Middle frontal gyrus (tissue), 1 donor: Measurements from ENCODE around the gene SLC36A2.
"Not testable (repeated sequence)": the region's sequence is repeated elsewhere in the genome, so short reads cannot be mapped to it uniquely, and the experiment has no call there.

ENCODE experiments used
- DNase-seq: peaks from one replicate; pipeline ENCODE4 v3.0.0-alpha.2; 2015; ENCODE audit warnings: low spot score; ENCODE audit errors: extremely low spot score

Gene SLC36A2

GRCh38 chr5:151327585-151327984, 19.8 kb downstream of the SLC36A2 start:
- no peak for DNase-seq

DNA sequence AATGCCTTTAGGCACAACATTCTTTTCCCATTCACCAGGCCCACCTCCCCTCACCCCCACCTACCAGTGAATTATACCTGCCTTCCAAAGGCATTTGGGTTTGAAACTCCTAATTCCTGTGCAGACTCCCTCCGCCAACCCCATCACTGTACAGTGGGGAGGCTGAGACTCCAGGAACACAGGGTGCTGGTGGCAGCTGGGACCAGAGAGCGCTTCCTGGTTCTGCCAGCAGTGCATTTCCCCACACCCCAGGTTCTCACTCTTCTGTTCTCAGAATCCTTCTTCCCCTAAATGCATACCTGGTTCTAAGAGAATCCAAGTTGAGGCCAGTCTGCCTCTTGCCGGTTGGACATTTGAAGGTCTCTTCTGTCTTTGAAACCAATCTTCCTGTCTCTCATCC, 21.1 kb downstream of the SLC36A2 start:
- DNase-seq, result no peak

GRCh38 chr5:151320481-151320880, 26.9 kb downstream of the SLC36A2 start:
- no peak for DNase-seq

- DNase-seq, result no peak
Observed at GRCh38 chr5:151318850-151319732, 28.3 kb downstream of the SLC36A2 start.

DNA sequence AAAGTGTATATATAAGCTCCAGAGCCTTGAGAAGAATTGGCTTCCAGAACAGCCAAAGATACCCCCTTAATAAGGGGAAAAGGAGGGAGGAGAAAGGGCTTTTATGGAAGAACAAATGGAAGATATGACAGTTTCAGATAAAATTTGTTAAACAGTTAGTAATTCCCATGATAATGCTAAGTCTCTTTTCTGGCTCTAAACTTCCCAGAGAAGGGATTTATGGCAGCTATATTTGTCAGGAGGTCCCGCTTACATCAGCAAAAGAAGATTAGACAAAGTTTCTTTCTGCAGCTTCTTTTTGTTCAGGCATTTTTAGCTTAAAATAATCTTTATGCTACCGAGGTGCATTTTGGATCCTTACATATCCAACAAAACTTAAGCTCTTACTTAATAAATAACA, 29.5 kb downstream of the SLC36A2 start:
- DNase-seq, result no peak

GRCh38 chr5:151315998-151316597, 31.3 kb downstream of the SLC36A2 start:
- DNase-seq, result no peak

DNA sequence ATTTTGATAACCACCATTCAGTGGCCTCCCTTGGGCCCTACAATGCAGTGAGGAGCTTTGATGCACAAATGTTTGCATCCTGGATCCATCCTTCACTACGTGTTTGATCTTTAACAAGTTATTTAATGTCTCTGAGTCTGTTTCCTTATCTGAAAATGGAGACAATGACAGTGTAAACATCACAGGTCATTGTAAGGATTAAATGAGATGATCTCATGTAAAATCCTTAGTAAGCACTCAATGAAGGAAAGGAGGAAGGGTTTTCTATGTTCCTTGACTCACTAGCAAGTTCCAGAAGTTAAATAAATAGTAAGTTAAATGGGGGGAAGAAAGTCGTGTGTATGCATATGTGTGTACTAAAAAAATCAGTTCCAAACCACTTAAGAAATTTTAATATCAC, 34.0 kb downstream of the SLC36A2 start:
- no peak for DNase-seq

DNA sequence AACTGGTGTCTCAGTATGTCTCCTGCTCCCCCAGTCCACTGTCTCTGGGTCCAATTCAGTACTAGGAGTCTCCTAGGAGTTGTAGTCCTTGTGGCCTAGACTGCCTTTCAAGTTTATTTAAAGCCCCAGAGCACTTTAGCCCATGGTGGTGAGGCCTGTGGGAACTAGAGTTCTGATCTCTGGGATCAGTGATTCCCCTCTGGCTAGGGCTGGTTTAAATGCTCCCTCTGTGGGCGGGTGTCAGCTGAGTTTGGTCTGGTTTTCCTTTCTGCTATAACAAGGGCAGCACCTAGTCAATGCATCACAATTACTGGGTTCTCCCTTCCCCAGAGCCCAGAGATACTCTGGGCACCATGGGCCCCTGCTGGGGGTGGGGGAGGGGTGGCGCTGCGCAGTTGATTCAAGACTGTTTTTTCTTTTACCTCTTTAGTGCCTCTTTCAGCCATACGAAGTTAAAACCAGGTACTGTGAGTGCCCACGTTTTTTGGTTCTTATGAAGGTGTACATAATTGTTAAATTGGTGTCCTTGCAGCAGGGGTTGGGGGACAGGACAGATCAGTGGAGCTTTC, 34.5 kb downstream of the SLC36A2 start:
- DNase-seq, result no peak

GRCh38 chr5:151310932-151311331, 36.4 kb downstream of the SLC36A2 start:
- no peak for DNase-seq

- not testable (repeated sequence) for DNase-seq
Observed at GRCh38 chr5:151309821-151310220, 37.5 kb downstream of the SLC36A2 start.

DNA sequence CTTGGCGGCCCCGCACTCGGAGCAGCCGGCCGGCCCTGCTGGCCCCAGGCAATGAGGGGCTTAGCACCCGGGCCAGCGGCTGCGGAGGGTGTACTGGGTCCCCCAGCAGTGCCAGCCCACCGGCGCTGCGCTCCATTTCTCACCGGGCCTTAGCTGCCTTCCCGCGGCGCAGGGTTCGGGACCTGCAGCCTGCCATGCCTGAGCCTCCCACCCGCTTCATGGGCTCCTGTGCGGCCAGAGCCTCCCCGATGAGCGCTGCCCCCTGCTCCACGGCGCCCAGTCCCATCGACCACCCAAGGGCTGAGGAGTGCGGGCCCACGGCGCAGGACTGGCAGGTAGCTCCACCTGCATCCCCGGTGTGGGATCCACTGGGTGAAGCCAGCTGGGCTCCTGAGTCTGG, 38.1 kb downstream of the SLC36A2 start:
- not testable (repeated sequence) for DNase-seq

DNA sequence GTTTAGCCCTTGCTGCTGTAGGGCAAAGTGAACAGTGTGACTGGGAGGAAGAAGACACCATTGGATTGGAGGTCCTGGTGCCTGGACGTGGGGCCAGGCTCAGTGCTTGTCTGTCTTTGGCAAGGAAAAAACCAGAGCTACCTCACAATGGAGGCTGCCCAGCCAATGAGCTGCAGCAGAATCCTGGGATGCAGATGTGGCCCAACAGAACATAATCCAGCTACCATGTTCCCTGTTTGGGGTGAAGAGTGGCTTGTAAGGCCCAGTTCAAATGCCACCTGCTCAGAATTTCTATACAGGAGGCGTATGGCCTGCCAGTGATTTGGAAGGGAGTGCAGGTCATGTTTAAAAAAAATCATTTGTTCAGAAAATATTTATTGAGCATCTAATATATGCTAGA, 43.7 kb downstream of the SLC36A2 start, which contains the start of gene SLC36A3:
SLC36A3 (minus strand) TSS at position 101 of the 400 bp plus-strand sequence. CDS start 412 bp downstream, outside the sequence.
- DNase-seq, result no peak

DNA sequence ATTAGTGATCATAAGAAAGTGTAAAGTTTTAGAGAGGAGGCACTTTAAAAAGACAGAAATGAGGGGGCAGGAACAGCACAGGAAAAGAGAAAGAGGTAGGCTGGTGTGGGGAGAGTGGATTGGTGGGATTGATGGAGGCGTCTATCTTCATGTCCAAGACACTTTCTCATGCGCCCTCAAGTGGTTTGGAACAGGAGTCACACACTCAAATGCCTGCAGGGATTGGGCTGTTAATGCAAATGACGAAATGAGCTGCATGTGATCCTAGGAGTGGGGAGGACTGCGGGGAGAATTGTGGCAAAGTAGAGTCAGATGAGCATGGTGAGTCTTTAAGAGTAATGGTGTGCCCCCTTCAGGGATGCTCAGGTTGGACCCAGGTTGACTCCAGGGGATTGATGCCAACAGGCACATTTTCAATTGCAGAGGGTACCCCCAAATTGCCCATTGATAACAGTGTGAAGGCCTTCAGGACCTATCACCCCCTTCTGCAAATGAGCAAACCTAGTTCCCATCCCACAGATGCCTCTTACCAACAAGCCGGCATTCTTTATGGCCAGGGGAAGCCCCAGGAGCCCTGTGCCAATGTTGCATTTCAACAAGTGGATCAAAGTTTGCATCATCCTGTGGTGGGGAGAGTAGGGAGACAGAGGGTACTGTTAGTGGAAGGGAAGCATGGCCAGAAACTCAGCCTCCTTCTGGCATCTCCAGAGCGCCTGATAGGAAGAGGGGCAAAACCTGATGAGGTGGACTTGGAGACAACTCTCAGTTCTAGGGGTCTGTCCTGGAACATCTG, 49.1 kb downstream of the SLC36A2 start:
- no peak for DNase-seq

- DNase-seq, result no peak
Observed at GRCh38 chr5:151296974-151297373, 50.4 kb downstream of the SLC36A2 start.

DNA sequence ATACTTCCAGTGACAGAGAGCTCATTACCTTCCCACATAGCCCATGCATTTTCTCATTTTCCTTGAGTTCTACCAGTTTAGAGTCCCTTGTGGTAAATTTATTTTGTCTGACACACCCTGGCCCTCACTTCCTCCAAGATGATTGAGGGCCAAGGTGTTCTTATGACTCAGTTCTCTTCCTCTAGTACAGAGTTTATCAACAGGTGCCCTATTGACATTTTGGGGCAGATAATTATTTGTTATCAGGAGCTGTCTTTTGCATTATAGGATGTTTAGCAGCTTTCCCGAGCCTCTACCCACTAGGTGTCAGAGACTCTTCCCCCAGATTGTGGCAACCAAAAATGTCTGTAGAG, 50.9 kb downstream of the SLC36A2 start:
- DNase-seq, result no peak

- DNase-seq, result no peak
Observed at GRCh38 chr5:151295791-151296477, 51.4 kb downstream of the SLC36A2 start.

DNA sequence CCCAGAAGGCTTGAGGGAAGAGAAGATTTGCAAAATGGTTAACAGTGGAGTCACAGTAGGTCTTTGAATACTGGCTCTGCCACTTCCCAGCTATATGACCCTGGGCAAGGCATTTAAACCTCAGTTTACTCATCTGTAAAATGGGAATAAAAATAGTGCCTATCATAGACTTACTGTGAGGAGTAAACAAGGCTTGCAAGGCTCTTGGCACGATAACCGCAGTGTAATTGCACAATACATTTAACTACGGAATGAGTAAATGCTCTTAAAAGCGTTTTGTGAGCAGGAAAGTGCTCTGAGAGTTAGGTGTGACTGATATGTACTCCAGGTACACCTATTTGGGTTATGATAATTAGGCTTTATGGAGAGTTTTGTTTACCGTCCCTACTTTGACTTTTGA, 52.2 kb downstream of the SLC36A2 start:
- no peak for DNase-seq

DNA sequence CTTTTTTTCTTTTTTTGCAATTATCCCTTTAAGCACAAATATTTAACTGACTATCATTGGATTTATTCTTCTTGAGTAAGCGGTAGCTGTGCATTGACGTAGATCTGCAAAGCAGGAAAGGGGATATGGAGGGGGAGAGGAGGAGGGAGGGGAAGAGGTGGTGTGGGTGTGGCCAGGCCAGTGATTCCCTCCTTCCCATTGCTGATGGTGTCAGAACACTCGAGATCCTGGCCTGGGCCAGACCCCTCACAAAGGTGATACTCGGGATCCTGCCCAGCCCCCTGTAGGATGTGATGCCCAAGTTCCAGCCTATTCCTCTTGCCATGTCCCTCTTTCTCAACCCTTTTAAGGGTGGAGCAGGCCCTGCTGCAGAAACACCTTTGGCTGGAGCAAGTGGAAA, 53.7 kb downstream of the SLC36A2 start:
- no peak for DNase-seq

DNA sequence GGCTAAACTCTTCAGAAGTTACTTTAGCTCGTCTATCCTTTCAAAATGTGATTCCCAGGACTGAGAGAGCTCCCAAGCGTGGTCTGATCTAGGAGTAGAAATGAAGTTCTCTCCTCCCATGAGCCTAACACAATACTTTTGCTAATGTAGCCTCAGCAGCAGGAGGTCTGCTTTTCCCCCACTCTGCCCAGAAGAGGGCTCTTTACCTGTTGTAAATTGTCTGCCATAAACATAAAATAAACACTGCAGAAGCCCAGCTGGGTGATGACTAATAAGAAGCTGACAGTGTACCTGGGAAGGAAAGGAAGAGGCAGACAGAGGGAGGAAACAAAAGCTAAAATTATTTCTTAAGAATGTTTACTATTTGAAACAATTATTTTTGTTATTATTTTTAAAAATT, 59.2 kb downstream of the SLC36A2 start:
- DNase-seq, result no peak

GRCh38 chr5:151286246-151286645, 61.1 kb downstream of the SLC36A2 start:
- no peak for DNase-seq

DNA sequence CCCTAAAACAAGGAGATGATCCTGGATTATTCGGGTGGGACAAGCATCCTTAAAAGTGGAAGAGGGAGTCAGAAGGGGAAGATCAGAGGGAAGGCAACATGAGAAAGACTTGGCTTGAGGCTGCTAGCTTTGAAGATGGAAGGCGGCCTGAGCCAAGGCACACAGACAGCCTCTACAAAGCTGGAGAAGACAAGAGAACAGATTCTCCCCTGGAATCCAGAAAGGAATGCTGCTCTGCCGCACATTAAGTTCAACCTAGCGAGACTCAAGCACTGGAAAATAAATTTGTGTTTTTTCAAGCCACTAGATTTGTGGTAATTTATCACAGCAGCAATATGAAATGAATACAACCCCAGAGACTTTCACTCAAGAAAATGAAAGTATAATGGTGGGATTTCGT, 61.7 kb downstream of the SLC36A2 start:
- DNase-seq, result no peak
